Mesodermal cell (in vitro differentiated cells): ENCODE measurements around the gene CLSTN3.

Experiments used
- H3K27ac ChIP-seq: 2 replicates; pipeline ENCODE4 v1.7.0; 2013; ENCODE audit warnings: mild to moderate bottlenecking, low read depth, low read length, moderate library complexity; ENCODE audit not compliant: severe bottlenecking
- H3K36me3 ChIP-seq: 2 replicates; pipeline ENCODE4 v1.7.1; 2013; ENCODE audit warnings: mild to moderate bottlenecking, low read length, moderate library complexity; ENCODE audit not compliant: control insufficient read depth, insufficient read depth
- H3K4me1 ChIP-seq: one replicate; pipeline ENCODE4 v1.7.1; 2013; ENCODE audit warnings: mild to moderate bottlenecking, low read length; ENCODE audit not compliant: insufficient read depth, control insufficient read depth, poor library complexity, severe bottlenecking
- H3K4me3 ChIP-seq: 2 replicates; pipeline ENCODE4 v1.7.0; 2013; ENCODE audit warnings: low read length, control low read depth, mild to moderate bottlenecking; ENCODE audit not compliant: insufficient read depth, poor library complexity, severe bottlenecking; ENCODE audit errors: extremely low read depth
- H3K9me3 ChIP-seq: 2 replicates; pipeline ENCODE4 v1.7.1; 2013; ENCODE audit warnings: mild to moderate bottlenecking, low read length, moderate library complexity; ENCODE audit not compliant: control insufficient read depth
- WGBS, 2 experiments: methylation state at CpG; one replicate each; pipeline ENCODE4 v1.1.5; 2013; ENCODE audit warnings: missing lambda C conversion rate in 2 of 2; ENCODE audit not compliant: insufficient coverage in 2 of 2; 5-methylcytosine and 5-hydroxymethylcytosine counted together

CLSTN3 gene

DNA sequence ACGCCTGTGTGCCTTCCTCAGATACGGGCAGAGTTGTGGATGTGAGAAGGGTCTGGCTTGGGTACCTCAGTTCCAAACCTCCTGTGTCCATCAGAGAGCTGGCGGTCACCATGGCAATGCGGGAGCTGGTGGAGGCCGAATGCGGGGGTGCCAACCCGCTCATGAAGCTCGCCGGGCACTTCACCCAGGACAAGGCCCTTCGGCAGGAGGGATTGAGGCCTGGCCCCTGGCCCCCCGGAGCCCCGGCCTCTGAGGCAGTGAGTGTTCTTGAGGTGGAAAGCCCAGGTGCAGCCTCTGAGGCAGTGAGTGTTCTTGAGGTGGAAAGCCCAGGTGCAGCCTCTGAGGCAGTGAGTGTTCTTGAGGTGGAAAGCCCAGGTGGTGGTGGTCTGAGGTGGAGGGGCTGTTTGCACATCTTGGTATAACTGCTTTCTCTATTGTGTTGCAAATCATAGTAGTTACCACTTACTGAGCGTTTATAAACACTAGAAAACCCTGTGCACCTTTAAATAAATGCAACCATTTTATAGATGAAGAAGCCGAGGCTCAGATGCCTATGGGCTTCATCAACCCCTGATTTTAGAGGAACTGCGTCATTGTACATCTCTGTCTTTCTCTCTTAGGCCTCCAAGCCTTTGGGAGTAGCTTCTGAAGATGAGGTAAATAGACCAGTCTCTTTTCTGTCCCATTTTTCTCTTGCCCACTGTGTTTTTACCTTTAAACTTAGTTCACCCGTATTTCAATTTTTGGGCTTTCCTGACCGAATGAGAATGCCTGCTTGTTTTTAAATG is 60.3 kb downstream of the CLSTN3 start:
- Histone ChIP-seq H3K4me3 (peak overlapping the region; percentile 62), H3K4me1 (peaks cover 3% of the 10 kb centered on the region), H3K27ac (no peak overlapping the region), H3K9me3 (no peaks in the 10 kb centered on the region), H3K36me3 (peaks cover 32% of the 10 kb centered on the region)
- 25 to 27% methylated on average over 12 to 13 of the region's 17 CpGs for WGBS, 2 experiments

DNA sequence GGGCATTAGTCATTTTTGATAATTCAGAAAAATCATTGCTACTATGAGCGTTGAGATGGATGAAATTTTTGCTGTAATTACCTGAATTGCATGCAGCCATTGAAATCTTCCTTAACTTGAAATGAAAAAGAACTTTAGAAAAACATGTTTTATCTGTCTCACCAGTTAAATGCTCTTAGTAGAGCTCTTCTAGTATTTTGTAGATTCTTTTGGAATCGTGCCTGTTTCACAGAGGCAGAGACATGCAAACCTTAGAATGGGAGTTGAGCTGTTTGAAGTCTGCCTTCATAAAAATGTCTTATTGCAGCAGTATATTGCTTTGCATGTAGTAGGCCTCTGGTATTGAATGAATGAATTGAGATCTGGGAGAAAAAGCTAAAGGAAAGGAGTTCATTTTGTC is 63.5 kb downstream of the CLSTN3 start:
- Histone ChIP-seq H3K27ac (no peak overlapping the region), H3K9me3 (no peaks in the 10 kb centered on the region), H3K36me3 (peaks cover 46% of the 10 kb centered on the region), H3K4me3 (no peak overlapping the region), H3K4me1 (peaks cover 3% of the 10 kb centered on the region)
- 86 to 100% methylated on average over 1 to 2 of the region's 2 CpGs for WGBS, 2 experiments

DNA sequence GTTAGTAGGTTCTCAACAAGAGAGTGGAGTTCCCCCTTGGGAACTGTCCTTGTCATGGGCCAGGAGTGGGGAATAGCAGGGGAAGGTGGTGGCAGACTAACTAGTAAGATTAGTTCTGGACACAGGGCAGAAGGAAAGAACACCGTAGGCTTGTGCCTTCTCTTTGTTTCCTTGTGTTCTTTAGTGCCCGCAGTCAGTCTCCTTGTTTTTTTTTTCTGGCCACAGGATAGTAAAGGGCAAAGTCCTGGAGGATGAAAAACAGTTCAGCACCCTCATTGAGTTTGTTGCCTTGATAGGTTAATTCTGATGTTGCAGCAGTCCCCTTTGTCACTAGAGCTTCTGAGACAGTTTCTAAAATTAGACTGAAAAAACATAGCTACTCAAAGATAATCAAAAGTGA is 67.7 kb downstream of the CLSTN3 start:
- WGBS, 2 experiments, result 100% methylated on average over 2 of the region's 2 CpGs; no CpG with 5 or more reads in 1 of the 2 experiments
- Histone ChIP-seq H3K27ac (no peak overlapping the region), H3K4me1 (no peaks in the 10 kb centered on the region), H3K36me3 (peaks cover 56% of the 10 kb centered on the region), H3K4me3 (no peak overlapping the region), H3K9me3 (no peaks in the 10 kb centered on the region)

DNA sequence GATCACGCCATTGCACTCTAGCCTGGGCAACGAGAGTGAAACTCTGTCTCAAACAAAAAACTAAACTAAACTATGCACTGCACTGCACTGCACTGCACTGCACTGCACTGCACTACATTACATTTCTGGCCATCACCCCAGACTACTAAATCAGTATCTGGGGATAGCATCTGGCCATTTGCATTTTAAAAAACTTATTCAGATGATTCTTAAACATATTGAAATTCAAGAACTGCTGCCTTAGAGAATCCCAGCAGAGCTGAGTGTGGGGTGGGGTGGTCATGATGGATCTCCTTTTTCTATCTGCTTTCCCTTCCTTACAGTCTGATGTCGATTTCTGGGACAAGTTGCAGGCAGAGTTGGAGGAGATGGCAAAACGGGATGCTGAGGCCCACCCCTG is 72.9 kb downstream of the CLSTN3 start:
- Histone ChIP-seq H3K4me1 (no peaks in the 10 kb centered on the region), H3K9me3 (no peaks in the 10 kb centered on the region), H3K4me3 (no peak overlapping the region), H3K27ac (no peak overlapping the region), H3K36me3 (peaks cover 69% of the 10 kb centered on the region)
- 100% methylated on average over 2 of the region's 4 CpGs for WGBS, 2 experiments

DNA sequence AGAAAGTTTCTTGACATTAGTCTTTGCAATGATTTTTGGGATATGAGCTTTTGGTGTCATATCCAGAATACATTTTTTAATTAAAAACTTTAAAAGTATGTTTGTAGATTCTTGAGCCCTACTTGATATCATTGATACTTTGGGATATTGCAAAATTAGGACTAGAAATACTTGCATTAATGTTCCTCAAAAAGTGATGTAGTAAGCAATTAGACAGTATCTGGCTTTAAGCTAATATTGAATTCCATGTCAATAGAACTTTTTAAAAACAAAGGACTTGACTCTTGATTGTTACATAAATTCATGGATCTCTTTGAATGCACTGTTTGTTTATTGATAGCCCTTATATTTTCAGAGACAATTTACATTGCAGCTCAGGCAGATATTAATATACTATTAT is 74.9 kb downstream of the CLSTN3 start:
- peaks cover 78% of the 10 kb centered on the region for H3K36me3 ChIP-seq

DNA sequence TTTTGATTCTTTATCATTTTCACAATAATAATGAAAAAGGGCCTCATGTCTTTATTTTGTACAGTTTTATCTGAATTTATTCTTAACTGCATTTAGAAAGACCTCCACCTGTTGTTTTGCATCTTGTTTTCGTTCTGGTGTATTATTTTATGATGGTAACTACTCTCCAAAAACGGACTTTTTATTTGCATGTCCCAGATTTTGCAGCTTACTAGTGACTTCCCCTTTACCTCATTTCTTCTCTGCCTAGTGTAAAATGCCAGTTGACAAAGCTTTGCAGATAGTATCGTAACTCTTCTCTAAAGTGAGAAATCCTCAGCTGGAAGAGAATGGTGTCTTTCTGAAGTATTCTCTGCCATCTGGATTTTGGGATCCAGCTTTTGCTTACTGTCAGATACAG is 76.5 kb downstream of the CLSTN3 start:
- peaks cover 82% of the 10 kb centered on the region for H3K36me3 ChIP-seq
- no peak overlapping the region for H3K4me3 ChIP-seq
- WGBS, 2 experiments, result 80 to 100% methylated on average over 1 of the region's 3 CpGs
- H3K4me1 ChIP-seq, result no peaks in the 10 kb centered on the region
- no peaks in the 10 kb centered on the region for H3K9me3 ChIP-seq
- H3K27ac ChIP-seq, result no peak overlapping the region

More for the DNA sequence above, 74.9 kb downstream of the CLSTN3 start:
- H3K9me3 ChIP-seq, result no peaks in the 10 kb centered on the region
- no peak overlapping the region for H3K27ac ChIP-seq
- H3K4me3 ChIP-seq, result no peak overlapping the region
- no peaks in the 10 kb centered on the region for H3K4me1 ChIP-seq

DNA sequence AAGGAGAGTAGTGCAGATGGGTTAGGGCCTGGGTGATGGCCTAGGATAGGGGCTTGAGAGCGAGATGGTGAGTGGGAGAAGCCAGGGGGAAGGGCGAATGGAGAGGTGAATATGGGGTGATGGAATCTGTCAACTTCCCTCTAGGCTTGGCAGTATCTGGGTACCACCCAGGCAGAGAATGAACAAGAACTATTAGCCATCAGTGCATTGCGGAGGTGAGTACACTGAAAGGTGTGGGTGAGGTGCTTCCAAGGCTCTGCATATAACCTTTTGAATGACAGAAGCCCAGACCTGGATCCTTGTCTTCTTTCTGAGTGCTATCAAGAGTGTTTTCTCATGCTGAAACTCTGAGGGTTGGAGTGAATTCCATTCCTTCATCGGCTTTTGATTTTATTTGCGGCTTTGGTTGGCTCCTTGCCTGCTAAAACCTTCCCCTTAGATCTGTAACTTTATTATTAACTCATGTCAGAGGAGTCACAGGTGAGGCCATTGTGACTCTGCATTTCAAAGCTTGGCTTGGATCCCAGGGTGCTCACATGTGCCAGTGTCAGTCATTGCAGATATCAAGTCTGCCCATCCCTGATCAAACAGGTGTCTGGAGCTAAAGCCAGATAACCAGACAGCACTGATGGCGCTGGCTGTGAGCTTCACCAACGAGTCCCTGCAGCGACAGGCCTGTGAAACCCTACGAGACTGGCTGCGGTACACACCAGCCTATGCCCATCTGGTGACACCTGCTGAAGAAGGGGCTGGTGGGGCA is 77.9 kb downstream of the CLSTN3 start:
- H3K9me3 ChIP-seq, result peaks cover 6% of the 10 kb centered on the region
- peaks cover 79% of the 10 kb centered on the region for H3K36me3 ChIP-seq
- H3K27ac ChIP-seq, result no peak overlapping the region
- no peak overlapping the region for H3K4me3 ChIP-seq
- 94 to 97% methylated on average over 8 to 10 of the region's 10 CpGs for WGBS, 2 experiments
- no peaks in the 10 kb centered on the region for H3K4me1 ChIP-seq
